ENCODE measurements around the gene COG3.
A peak's percentile ranks its signal among the peaks of the same experiment; 100 is the strongest.
"Not testable (repeated sequence)": the region's sequence is repeated elsewhere in the genome, so short reads cannot be mapped to it uniquely, and the experiment has no call there.

The COG3 gene, protein sequence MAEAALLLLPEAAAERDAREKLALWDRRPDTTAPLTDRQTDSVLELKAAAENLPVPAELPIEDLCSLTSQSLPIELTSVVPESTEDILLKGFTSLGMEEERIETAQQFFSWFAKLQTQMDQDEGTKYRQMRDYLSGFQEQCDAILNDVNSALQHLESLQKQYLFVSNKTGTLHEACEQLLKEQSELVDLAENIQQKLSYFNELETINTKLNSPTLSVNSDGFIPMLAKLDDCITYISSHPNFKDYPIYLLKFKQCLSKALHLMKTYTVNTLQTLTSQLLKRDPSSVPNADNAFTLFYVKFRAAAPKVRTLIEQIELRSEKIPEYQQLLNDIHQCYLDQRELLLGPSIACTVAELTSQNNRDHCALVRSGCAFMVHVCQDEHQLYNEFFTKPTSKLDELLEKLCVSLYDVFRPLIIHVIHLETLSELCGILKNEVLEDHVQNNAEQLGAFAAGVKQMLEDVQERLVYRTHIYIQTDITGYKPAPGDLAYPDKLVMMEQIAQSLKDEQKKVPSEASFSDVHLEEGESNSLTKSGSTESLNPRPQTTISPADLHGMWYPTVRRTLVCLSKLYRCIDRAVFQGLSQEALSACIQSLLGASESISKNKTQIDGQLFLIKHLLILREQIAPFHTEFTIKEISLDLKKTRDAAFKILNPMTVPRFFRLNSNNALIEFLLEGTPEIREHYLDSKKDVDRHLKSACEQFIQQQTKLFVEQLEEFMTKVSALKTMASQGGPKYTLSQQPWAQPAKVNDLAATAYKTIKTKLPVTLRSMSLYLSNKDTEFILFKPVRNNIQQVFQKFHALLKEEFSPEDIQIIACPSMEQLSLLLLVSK

DNA sequence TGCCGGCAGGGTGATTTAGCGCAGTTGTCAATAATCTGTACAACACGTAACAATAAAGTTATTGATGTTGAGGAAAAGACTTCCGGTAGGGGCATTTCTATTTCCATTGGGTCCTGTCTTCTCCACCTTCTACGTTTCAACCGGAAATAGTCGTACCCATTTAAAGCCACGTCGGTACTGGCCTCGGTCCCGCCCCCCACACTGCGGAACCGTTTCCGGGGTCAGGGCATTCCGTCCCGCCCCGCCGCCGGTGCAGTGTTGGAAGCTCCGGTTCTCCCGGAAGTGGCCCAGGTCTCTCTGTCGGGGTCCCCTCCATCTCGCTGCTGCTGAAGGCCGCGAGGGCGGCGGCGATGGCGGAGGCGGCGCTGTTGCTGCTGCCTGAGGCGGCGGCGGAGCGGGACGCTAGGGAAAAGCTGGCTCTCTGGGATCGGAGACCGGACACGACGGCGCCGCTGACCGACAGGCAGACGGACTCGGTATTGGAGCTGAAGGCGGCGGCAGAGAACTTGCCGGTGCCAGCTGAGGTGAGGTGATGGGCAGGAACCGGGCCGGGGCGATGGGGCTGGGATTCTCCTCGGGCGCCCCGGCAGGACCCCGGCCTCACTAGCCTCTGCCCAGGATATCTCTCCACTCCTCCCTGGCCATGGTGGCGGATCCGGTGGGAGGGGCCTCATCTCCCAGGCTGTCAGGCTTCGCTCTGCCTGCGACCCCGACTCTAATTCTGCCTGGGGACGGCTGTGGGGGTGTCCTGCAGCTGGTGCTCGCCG lies at the start of gene COG3:
Gene COG3 (plus strand): TSS at position 253 of the 767 bp plus-strand sequence. CDS start 98 bp downstream, at position 351.
- peak within 1 kb of the TSS; percentile 85 for H3K4me3 Mint-ChIP-seq
- H3K9me3 Mint-ChIP-seq: no peaks in the 10 kb centered on the region
- peak; percentile 83 to 95 for DNase-seq (ENCODE audit: low spot score in 2 of 2)
- peaks cover 52% of the 10 kb centered on the region for H3K4me1 Mint-ChIP-seq
- peaks cover 19% of the 10 kb centered on the region for H3K36me3 Mint-ChIP-seq
- H3K27ac Mint-ChIP-seq: peak within 1 kb of the TSS; percentile 95
- peak; percentile 98 for ATAC-seq

DNA sequence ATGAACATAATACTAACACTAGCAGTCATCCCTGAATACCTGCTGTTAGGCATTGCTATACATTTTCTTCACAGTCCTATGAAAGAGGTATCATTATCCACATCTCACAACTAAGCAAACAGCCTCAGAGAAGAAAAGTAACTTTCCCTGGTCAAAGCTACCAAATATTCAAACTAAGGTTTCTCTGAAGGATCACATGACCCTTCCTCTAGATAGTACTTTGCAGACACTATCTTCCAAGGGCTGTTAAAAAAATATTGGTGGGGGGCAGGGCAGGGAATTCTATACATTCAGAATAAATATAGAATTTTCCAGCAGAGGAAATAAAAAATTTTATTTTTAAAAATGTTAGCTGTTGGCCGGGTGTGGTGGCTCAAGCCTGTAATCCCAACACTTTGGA lies 49.6 kb upstream of the COG3 start:
- no peak for DNase-seq (ENCODE audit: low spot score in 2 of 2)
- no peak overlapping the region for H3K4me3 Mint-ChIP-seq
- no peak for ATAC-seq
- H3K36me3 Mint-ChIP-seq: peaks cover 31% of the 10 kb centered on the region
- H3K4me1 Mint-ChIP-seq: peaks cover 19% of the 10 kb centered on the region
- H3K27ac Mint-ChIP-seq: no peak overlapping the region
- no peaks in the 10 kb centered on the region for H3K9me3 Mint-ChIP-seq

DNA sequence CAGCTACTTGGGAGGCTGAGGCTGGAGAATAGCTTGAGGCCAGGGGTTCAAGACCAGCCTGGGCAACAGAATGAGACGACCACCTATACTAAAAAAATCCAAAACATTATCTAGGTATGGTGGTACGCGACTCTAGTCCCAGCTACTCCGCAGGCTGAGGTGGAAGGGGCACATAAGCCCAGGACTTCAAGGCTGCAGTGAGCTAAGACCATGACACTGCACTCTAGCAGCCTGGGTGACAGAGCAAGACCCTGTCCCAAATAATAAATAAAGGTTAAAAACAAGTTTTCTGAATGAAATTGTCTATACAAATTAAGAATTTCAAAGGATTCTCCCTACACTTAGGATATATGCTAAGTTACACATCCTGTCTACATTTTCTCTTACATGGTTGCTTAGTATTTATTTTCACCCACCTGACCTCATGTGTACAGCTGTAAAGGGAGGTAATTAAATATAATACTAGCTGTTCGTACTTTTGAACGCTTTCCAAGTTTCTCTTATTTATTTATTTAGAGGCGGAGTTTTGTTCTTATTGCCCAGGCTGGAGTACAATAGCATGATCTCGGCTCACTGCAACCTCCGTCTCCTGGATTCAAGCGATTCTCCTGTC lies 48.1 kb upstream of the COG3 start:
- Mint-ChIP-seq H3K9me3 (no peaks in the 10 kb centered on the region), H3K27ac (peak overlapping the region; percentile 96), H3K4me1 (peaks cover 19% of the 10 kb centered on the region), H3K4me3 (peak overlapping the region; percentile 97), H3K36me3 (peaks cover 17% of the 10 kb centered on the region)
- ATAC-seq (no peak), DNase-seq (ENCODE audit: low spot score in 2 of 2) (no peak)

DNA sequence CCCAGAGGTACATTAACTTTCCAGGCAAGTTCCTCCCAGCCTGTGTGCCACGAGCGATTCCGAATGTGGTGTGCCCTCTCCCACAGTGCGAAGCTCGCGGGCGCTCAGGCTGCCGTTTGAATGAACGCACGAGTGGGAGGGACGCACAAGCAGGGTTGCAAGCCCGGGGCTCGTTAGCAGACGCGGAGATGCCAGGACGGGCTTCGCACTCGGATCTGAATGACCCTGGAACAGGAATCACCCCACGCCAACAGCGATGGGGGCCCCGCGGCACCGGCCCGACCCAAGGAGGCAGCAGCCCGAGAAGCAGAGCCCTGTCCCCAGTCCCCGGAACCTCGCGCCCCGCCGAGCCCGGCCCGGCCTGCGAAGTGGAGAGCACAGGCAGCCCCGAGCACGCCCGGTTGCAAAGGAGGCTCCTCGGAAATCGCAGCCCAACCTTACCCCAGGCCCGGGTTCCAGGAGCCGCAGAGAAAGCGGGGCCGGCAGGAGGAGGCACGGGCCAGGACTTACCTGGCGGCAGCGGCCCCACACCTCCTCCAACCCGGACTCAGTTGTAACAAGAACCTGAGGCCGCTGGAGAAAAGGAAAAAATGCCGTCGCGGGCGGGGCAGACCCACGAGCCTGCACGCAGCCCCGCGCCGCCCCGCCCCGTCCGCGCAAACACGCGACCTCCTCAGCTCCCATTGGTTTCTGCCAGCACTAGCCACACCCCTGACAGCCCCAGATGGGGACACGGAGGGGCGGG lies 46.8 kb upstream of the COG3 start, which contains the start of gene SLC25A30:
Gene SLC25A30 (minus strand): TSS at position 584 of the 745 bp plus-strand sequence. CDS start 6,948 bp downstream, outside the sequence.
- ATAC-seq: peak; percentile 97
- H3K4me3 Mint-ChIP-seq: peak within 1 kb of the TSS; percentile 97
- H3K9me3 Mint-ChIP-seq: no peaks in the 10 kb centered on the region
- DNase-seq (ENCODE audit: low spot score in 2 of 2): peak; percentile 79 to 93
- H3K4me1 Mint-ChIP-seq: peaks cover 19% of the 10 kb centered on the region
- H3K27ac Mint-ChIP-seq: peak within 1 kb of the TSS; percentile 96
- peaks cover 17% of the 10 kb centered on the region for H3K36me3 Mint-ChIP-seq

DNA sequence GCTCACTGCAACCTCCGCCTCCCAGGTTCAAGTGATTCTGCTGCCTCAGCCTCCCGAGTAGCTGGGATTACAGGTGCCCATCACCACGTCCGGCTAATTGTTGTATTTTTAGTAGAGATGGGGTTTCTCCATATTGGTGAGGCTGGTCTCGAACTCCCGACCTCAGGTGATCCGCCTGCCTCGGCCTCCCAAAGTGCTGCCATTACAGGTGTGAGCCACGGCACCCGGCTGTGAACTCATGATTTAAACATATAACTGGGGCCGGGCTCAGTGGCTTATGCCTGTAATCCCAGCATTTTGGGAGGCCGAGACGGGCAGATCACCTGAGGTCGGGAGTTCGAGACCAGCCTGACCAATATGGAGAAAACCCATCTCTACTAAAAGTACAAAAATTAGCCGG lies 45.4 kb upstream of the COG3 start:
- H3K36me3 Mint-ChIP-seq: peaks cover 17% of the 10 kb centered on the region
- DNase-seq (ENCODE audit: low spot score in 2 of 2); ATAC-seq; H3K9me3 Mint-ChIP-seq; H3K4me3 Mint-ChIP-seq; H3K27ac Mint-ChIP-seq: not testable (repeated sequence)
- peaks cover 19% of the 10 kb centered on the region for H3K4me1 Mint-ChIP-seq

DNA sequence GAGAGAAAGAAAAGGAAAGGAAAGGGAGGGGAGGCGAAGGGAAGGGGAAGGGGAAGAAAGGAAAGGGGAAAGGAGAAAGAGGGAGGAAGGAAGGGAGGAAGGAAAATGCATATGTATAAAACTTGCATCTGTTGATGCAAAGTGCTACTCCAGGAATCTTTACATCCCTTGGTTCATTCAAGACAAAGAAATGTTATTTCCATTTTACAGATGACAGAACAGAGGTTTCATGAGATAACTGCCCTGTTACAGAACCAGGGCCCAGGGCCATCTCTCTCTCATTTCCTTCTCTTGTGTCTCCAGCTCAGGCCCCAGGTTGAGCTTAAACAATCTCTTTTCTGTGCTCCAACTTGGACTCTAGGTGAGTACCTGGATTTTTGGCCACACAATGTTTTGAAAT lies 44.8 kb upstream of the COG3 start:
- Mint-ChIP-seq H3K4me3 (no peak overlapping the region), H3K4me1 (peaks cover 14% of the 10 kb centered on the region), H3K9me3 (no peaks in the 10 kb centered on the region), H3K36me3 (peaks cover 17% of the 10 kb centered on the region), H3K27ac (no peak overlapping the region)
- DNase-seq (ENCODE audit: low spot score in 2 of 2) (no peak), ATAC-seq (no peak)

DNA sequence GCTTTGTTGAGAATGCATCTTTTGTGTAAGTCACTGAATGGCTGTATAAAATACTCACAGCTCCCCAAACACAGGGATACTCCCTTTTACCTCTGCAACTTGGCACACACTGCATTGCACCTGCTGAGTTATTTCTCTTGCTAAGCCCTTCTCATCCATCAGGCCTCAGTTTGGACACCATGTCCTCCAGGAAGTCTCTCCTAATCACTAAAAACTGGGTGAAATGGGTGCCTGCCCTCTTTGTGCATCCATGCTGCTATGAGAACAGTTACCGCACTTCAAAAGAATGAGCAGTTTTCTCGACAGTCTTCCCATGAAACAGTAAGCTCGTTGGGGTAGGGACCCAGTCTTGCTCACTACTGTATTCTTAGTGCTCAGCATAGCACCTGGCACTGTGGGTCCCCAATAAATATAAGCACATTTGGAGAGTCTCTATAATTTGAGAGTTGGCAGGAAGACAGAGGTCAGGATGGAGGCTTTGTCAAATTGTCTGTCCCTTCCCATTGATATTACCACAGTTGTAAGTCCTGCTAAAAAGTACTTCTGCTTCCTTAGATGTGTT lies 41.9 kb upstream of the COG3 start:
- H3K9me3 Mint-ChIP-seq: no peaks in the 10 kb centered on the region
- H3K4me3 Mint-ChIP-seq: no peak overlapping the region
- peaks cover 6% of the 10 kb centered on the region for H3K36me3 Mint-ChIP-seq
- H3K4me1 Mint-ChIP-seq: peaks cover 6% of the 10 kb centered on the region
- H3K27ac Mint-ChIP-seq: no peak overlapping the region
- no peak for DNase-seq (ENCODE audit: low spot score in 2 of 2)
- no peak for ATAC-seq

DNA sequence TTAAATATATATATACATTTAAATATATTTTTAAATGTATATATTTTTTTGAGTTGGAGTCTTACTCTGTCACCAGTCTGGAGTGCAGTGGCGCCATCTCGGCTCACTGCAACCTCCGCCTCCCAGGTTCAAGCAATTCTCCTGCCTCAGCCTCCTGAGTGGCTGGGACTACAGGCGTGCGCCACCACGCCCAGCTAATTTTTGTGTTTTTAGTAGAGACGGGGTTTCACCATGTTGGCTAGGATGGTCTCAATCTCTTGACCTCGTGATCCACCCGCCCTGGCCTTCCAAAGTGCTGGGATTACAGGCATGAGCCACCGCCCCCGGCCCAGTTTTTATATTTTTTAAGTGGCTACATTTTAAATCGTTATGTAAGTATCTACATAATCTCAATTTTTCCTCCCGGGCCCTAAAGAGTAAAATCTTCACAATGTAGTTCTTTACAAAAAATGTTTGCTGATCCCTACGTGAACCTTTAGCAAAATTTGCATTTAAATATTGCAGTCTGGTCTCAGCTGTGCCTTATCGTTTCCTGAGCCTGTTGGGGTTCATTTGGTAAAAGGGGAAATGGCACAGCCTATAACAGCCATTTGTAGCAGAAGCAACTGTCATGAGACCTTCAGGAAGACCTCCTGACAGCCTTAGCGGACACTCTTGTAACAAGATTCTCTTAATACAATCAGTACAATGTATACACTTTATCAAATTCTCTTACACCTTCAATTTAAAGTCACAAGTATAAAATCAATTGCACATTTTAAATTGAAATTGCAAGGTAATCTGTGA lies 38.5 kb upstream of the COG3 start:
- H3K4me1 Mint-ChIP-seq; DNase-seq (ENCODE audit: low spot score in 2 of 2); ATAC-seq; H3K27ac Mint-ChIP-seq; H3K9me3 Mint-ChIP-seq; H3K4me3 Mint-ChIP-seq; H3K36me3 Mint-ChIP-seq: not testable (repeated sequence)

DNA sequence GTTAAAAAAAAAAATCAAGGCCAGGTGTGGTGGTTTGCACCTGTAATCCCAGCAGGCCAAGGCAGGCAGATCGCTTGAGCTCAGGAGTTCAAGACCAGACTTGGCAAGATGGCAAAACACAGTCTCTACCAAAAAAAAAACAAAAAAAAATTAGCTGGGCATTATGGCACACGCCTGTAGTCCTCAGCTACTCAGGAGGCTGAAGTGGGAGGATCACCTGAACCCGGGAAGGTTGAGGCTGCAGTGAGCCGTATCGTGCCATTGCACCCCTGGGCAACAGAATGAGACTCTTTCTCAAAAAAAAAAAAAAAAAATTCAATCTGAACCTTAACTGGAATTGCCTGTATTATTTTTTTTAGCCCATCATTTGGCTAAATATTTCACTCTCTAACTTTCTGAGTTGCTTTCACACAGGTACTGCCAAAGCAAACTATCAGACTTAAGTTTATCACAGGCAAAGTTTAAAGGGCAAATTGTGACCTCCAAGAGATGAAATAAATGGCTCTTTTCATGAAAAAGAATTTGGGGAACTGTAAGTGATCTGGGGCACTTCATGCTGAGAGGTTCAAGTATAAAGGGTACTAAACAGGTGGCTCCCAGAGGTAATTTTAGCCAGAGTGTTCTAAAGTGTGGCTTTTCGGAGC lies 31.9 kb upstream of the COG3 start:
- Mint-ChIP-seq H3K4me3 (no peak overlapping the region), H3K4me1 (no peaks in the 10 kb centered on the region), H3K27ac (no peak overlapping the region), H3K9me3 (no peaks in the 10 kb centered on the region), H3K36me3 (no peaks in the 10 kb centered on the region)
- DNase-seq (ENCODE audit: low spot score in 2 of 2) (no peak), ATAC-seq (no peak)

DNA sequence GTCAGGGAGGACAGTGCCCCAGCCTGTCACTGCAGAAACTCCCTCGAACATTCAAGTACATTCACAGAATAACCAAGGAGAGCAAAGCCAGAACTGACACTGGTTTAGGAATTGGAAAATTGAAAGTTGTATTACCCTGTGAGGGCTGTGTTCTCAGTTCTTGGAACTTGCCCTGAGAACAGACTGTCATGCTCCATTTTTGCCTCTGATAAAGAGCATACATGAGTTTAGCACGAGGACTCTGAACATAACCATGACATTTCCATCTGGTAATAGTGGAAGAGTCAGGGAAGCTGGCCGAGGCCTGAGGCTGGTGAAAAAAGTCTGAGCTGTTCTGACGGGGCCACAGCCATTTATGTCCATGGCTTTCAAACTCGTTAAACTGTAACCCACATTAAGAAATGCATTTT lies 31.4 kb upstream of the COG3 start:
- H3K27ac Mint-ChIP-seq: no peak overlapping the region
- DNase-seq (ENCODE audit: low spot score in 2 of 2) (no peak), ATAC-seq (no peak)
- H3K4me1 Mint-ChIP-seq: no peaks in the 10 kb centered on the region
- H3K4me3 Mint-ChIP-seq: no peak overlapping the region
- no peaks in the 10 kb centered on the region for H3K9me3 Mint-ChIP-seq
- no peaks in the 10 kb centered on the region for H3K36me3 Mint-ChIP-seq

DNA sequence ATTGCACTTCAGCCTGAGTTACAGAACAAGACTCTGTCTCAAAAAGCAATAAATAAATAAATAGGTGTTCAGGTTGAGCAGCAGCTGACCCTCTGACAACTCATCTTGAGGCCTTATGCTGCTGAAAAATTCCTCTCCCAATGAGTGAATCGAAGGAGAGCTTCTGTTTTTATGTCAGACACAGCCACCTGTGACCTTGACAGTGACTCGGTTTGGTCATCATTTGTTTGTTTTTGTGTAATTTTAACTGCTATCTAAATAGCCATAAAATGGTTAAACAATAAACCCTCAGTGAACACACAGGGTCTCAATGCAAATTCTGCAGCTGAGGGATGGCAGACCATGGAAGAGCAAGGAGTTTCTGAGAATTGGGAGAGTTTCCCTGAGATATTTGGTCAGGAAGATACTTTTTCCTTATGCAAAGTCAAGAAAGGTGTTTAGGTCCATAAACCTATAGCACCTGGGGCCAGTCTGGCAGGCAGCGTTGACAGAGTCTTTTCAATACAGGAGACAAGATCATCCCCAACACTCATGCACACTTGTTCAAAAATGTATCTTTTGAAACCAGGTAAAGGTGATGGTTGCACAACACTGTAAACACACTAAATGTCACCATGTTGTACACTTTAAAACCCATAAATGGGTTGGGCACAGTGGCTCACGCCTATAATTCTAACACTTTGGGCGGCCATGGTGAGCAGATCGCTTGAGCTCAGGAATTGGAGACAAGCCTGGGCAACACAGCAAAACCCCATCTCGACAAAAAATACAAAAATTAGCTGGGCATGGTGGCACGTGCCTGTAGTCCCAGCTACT lies 30.0 kb upstream of the COG3 start:
- ATAC-seq (no peak), DNase-seq (ENCODE audit: low spot score in 2 of 2) (no peak)
- no peaks in the 10 kb centered on the region for H3K36me3 Mint-ChIP-seq
- H3K4me1 Mint-ChIP-seq: no peaks in the 10 kb centered on the region
- H3K9me3 Mint-ChIP-seq: no peaks in the 10 kb centered on the region
- no peak overlapping the region for H3K27ac Mint-ChIP-seq
- H3K4me3 Mint-ChIP-seq: no peak overlapping the region

DNA sequence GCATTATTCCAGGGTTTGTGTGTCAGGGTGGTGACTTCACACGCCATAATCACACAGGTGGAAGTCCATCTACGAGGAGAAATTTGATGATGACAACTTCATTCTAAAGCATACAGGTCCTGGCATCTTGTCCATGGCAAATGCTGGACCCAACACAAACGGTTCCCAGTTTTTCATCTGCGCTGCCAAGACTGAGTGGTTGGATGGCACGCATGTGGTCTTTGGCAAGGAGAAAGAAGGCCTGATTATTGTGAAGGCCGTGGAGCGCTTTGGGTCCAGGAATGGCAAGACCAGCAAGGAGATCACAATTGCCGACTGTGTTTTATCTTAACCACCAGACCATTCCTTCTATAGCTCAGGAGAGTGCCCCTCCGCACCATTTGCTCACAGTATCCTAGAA lies 28.4 kb upstream of the COG3 start:
- no peak overlapping the region for H3K27ac Mint-ChIP-seq
- no peaks in the 10 kb centered on the region for H3K9me3 Mint-ChIP-seq
- no peaks in the 10 kb centered on the region for H3K36me3 Mint-ChIP-seq
- H3K4me3 Mint-ChIP-seq: no peak overlapping the region
- peaks cover under 1% of the 10 kb centered on the region for H3K4me1 Mint-ChIP-seq
- no peak for DNase-seq (ENCODE audit: low spot score in 2 of 2)
- ATAC-seq: no peak
